CD4-positive, alpha-beta T cell (primary cell): ENCODE data around the gene POLL. TPM values are rescaled to one million over a fixed set of nuclear protein-coding genes. Genes with fewer than 3 reads are reported as not detected.

ENCODE experiments used
- ATAC-seq: fragments of 200-7000 bp; cut with Tn5 transposase; one replicate; pipeline ENCODE4 v1.10.0; 2022; ENCODE audit warnings: mild to moderate bottlenecking; ENCODE audit not compliant: poor library complexity
- CTCF ChIA-PET: fragments of 350-600 bp; sonication (Branson Sonifier 250); formaldehyde crosslinking; loops from one replicate; lab custom pipeline; 2021; ENCODE audit warnings: antibody characterized with exemption, inconsistent platforms; lab: Charles Lee
- POLR2A ChIA-PET: fragments of 350-600 bp; sonication (Branson Sonifier 250); formaldehyde crosslinking; loops from one replicate; lab custom pipeline; 2021; ENCODE audit warnings: antibody characterized with exemption, inconsistent platforms; lab: Charles Lee
- DNase-seq, 14 experiments: peaks; one replicate each; pipeline ENCODE4 v3.0.0-alpha.2; 2013 to 2020; ENCODE audit warnings: mixed read lengths in 2 of 14
- H3K27ac ChIP-seq, 2 donors: one replicate each; pipeline versions ENCODE4 v1.5.1 to v1.7.0; 2013; ENCODE audit warnings: low read length in 2 of 2, low read depth in 1 of 2, mild to moderate bottlenecking in 1 of 2
- H3K27me3 ChIP-seq, 2 experiments: 1 replicate in 1 of 2; 2 replicates in 1 of 2; pipeline versions ENCODE4 v1.6.1 to v1.7.0; 2013; ENCODE audit warnings: low read length in 2 of 2, control low read depth in 1 of 2, mild to moderate bottlenecking in 1 of 2, moderate library complexity in 1 of 2; ENCODE audit not compliant: insufficient read depth in 2 of 2, control insufficient read depth in 1 of 2
- H3K36me3 ChIP-seq: one replicate; pipeline ENCODE4 v1.6.1; 2013; ENCODE audit warnings: low read length, control low read depth; ENCODE audit not compliant: insufficient read depth
- H3K4me1 ChIP-seq: one replicate; pipeline ENCODE4 v1.6.1; 2013; ENCODE audit warnings: low read length, control low read depth; ENCODE audit not compliant: insufficient read depth
- H3K4me3 ChIP-seq: one replicate; pipeline ENCODE4 v1.5.1; 2013; ENCODE audit warnings: mild to moderate bottlenecking, low read length, moderate library complexity
- H3K9me3 ChIP-seq, 2 experiments: 1 replicate in 1 of 2; 2 replicates in 1 of 2; pipeline versions ENCODE4 v1.6.1 to v1.7.0; 2013; ENCODE audit warnings: low read length in 2 of 2, mild to moderate bottlenecking in 2 of 2, control low read depth in 1 of 2, moderate library complexity in 1 of 2; ENCODE audit not compliant: control insufficient read depth in 1 of 2, insufficient read depth in 1 of 2
- H3K27ac Mint-ChIP-seq: one replicate; pipeline ENCODE4 v1.8.0; 2020; ENCODE audit warnings: mixed read lengths
- H3K27me3 Mint-ChIP-seq: one replicate; pipeline ENCODE4 v1.8.0; 2021; ENCODE audit warnings: mixed read lengths
- H3K36me3 Mint-ChIP-seq: one replicate; pipeline ENCODE4 v1.8.0; 2021; ENCODE audit warnings: low read depth, mixed read lengths
- H3K4me1 Mint-ChIP-seq: one replicate; pipeline ENCODE4 v1.8.0; 2021; ENCODE audit warnings: low read depth, mixed read lengths
- H3K4me3 Mint-ChIP-seq: one replicate; pipeline ENCODE4 v1.8.0; 2020; ENCODE audit warnings: mild to moderate bottlenecking, mixed read lengths
- H3K9me3 Mint-ChIP-seq: one replicate; pipeline ENCODE4 v1.8.0; 2020; ENCODE audit warnings: mixed read lengths
- intact Hi-C, 2 experiments: fragments of 100-400 bp; cut with DNase I in 1 of 2; cut with micrococcal nuclease in 1 of 2; formaldehyde crosslinking; loops; one replicate each; pipeline versions ENCODE4 v1.15.1 to v1.9.0; 2023 to 2025; cut with DNase I, micrococcal nuclease
- total RNA-seq, 174 experiments: library from RNA in 2 of 174; stranded (reverse) in 2 of 174; gene quantifications; one replicate each; pipeline ENCODE4 v1.2.3 and lab custom pipeline; 2021 to 2026
- TF ChIP-seq, protein P1 (sequence below): fragments of 200-600 bp; IDR thresholded peaks from one replicate; pipeline ENCODE4 v1.8.0; 2022; ENCODE audit warnings: antibody characterized with exemption, mild to moderate bottlenecking

The POLL gene
- total RNA-seq, 2 experiments from 2014 or later, result 23.3 to 24.3 TPM

DNA sequence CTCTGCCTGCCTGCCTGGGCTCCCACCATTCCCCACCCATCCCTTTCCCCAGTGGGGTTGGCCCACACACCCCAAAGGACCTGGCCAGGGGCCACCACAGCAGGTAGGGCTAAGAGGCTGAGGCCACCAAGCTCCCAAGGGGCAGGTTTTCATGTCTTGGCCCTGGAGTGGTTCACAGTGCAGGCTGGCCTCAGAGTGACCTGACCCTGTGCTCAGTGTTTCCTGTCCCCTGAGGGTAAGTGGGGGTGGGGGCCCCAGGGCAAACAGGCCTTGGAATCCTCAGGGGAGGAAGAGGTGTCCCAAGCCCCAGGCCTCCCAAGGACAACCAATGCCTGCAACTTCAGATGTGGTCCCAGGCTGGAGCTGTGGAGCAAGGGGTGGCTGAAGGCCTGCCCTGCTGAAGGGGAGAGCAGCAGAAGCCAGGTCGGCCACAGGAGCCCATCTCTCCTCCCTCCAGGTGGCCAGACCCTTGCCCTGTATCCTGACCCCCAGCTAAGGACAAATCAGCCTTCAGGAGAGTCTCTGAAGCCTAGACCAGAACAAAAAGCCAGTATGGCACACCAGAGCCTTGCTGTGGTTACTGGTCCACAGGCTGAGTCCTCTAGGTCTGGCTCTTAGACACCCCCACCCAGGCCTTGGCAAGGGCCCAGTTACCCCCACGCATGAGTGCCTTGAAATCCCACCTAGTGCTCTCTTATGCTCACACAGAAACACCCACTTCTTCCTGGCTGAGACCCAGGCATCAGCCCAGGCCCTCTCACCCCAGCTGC is 27.6 kb downstream of the POLL start:
- TF ChIP-seq, protein P1, sequence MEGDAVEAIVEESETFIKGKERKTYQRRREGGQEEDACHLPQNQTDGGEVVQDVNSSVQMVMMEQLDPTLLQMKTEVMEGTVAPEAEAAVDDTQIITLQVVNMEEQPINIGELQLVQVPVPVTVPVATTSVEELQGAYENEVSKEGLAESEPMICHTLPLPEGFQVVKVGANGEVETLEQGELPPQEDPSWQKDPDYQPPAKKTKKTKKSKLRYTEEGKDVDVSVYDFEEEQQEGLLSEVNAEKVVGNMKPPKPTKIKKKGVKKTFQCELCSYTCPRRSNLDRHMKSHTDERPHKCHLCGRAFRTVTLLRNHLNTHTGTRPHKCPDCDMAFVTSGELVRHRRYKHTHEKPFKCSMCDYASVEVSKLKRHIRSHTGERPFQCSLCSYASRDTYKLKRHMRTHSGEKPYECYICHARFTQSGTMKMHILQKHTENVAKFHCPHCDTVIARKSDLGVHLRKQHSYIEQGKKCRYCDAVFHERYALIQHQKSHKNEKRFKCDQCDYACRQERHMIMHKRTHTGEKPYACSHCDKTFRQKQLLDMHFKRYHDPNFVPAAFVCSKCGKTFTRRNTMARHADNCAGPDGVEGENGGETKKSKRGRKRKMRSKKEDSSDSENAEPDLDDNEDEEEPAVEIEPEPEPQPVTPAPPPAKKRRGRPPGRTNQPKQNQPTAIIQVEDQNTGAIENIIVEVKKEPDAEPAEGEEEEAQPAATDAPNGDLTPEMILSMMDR, result no peak
- Histone ChIP-seq H3K36me3 (no peaks in the 10 kb centered on the region), H3K4me3 (no peak overlapping the region), H3K9me3 (peaks cover 0 to 10% of the 10 kb centered on the region in 2 experiments), H3K4me1 (peaks cover 19% of the 10 kb centered on the region), H3K27ac (no peak overlapping the region), H3K27me3 (peaks cover 6 to 12% of the 10 kb centered on the region in 2 experiments)
- intact Hi-C loops, result loop anchor here in 1 of 2 experiments (10.0 kb wide), 1 partner anchor 286 kb away; no protein-coding TSS in a partner anchor
- ChIA-PET CTCF (no interaction called here), POLR2A (no interaction called here)
- Mint-ChIP-seq H3K27ac (no peak overlapping the region), H3K36me3 (no peaks in the 10 kb centered on the region), H3K4me3 (no peak overlapping the region), H3K27me3 (peaks cover 22% of the 10 kb centered on the region), H3K4me1 (peaks cover 23% of the 10 kb centered on the region), H3K9me3 (no peaks in the 10 kb centered on the region)
- DNase-seq (no peak), ATAC-seq (no peak)

DNA sequence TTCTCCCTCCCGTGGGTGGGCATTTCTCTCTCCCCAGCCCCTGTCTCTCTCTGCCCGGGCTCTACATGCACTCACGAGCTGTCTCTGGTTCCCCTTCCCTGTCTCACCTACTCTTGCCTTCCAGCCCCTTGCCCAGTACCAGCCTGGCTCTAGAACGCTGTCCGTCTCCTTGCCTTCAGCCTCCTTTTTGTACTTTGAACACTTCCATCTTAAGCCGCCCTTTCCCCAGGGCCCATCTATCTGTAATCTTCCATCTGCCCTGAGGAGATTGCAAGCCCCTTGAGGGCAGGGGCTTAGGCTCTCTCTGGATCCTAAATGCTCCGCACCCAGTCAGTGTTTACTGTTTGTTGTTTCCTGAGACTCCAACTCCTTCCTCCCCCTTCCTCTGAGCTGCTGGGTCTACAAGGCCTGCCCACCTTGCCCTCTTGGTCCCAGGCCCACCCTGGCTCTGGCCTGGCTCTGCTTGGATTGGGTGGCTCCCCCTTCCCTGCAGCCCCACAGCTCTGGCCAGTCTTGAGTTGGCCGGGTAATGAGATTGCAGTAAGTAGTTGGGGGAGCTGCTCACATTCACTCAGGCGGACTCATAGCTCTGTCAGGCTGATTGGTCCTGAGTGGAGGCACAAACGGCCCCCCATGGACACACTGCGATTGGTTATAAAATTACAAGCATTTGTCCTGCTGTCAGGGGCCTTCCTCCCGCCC is 28.3 kb downstream of the POLL start:
- POLR2A ChIA-PET, result no interaction called here
- no peak for ATAC-seq

More for the DNA sequence above, 28.3 kb downstream of the POLL start:
- H3K9me3 Mint-ChIP-seq, result no peaks in the 10 kb centered on the region
- peaks cover 3 to 7% of the 10 kb centered on the region in 2 experiments for H3K27me3 ChIP-seq
- TF ChIP-seq, protein P1, result no peak
- H3K9me3 ChIP-seq, result peaks cover 0 to 8% of the 10 kb centered on the region in 2 experiments
- H3K27ac ChIP-seq, result no peak overlapping the region
- peaks cover 7% of the 10 kb centered on the region for H3K36me3 Mint-ChIP-seq
- H3K27ac Mint-ChIP-seq, result no peak overlapping the region
- H3K4me1 ChIP-seq, result peaks cover 19% of the 10 kb centered on the region
- no peak for DNase-seq
- no peaks in the 10 kb centered on the region for H3K36me3 ChIP-seq
- peaks cover 15% of the 10 kb centered on the region for H3K27me3 Mint-ChIP-seq
- intact Hi-C loops, result loop anchor here in 1 of 2 experiments (10.0 kb wide), 1 partner anchor 285 kb away; no protein-coding TSS in a partner anchor
- H3K4me3 ChIP-seq, result no peak overlapping the region
- H3K4me3 Mint-ChIP-seq, result no peak overlapping the region
- CTCF ChIA-PET, result no interaction called here
- H3K4me1 Mint-ChIP-seq, result peaks cover 23% of the 10 kb centered on the region
